T1000 (cell line): Measurements from ENCODE around the gene EEFSEC.

Experiments used
- DNase-seq: peaks from one replicate; lab custom pipeline; 2025; ENCODE audit warnings: mixed read lengths; lab: John Stamatoyannopoulos, UW

Gene EEFSEC

DNA sequence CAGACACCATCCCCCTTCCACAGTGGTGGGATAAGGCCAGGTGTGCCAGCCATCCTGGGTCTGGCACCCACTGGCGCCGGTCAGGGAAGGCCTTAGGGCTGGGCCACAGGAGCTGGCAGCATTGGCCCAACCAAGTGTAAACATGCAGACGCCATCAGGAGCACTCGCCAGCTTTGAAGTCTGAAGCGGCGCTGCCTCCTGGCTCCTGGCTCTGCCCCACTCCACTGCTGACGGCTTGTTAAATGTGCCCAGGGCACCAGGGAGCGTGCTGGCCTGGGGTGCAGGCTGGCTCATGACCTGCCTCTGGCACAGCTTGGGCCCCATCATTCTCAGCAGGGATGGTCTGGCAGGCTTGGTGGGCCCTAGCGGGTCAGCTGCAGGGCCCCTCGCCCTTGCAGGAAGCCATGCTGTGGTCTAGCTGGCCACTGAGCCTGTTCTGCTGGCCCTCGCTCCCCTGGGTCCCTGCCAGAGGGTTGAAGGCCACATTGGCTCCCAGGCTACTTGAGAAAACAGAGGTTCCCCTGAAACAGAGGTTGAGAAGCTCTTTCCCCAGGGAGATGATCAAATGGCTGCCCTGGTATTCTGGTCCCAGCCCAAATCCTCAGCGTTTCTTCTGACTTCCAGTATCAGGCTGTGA lies 196.8 kb downstream of the EEFSEC start:
- DNase-seq: no peak

DNA sequence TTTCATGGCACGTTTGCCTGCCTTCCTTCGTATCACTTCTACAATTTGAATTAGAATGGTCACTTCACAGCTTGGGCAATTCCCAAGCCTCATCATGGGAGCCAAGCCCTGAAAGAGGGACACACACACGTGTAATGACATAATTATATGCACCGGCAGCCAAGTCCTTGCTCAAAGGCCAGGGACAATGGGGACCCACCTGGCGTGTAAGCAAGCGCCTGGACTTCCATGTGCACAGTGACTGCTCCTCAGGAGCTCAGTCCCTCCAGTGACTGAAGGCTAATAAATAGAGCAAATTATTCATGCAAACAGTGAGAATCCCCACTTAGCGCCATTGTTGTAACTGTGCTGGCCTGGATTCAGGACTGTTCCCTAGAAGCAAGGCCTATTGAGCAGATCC lies 198.3 kb downstream of the EEFSEC start:
- DNase-seq: no peak

DNA sequence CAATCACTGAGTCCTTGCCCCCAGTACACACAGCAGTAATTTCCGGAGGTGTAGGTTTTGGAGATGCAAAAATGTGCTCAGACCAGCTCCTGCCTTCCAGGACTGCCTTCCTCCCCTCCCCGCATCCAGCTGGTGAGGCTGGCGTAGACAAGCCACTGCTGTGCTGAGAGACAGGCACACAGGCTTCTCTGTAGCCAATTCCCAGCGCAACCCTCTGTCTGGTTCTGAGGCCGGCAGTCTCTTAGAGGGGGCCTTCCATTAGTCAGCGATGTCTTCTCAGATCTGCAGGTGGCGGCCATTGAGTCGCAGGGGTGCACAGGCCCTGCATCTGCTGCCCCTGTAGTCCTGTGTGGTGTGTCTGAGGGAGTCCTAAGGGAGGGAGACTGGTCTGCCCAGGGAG lies 199.0 kb downstream of the EEFSEC start:
- DNase-seq: no peak

- DNase-seq: no peak
These were observed 200.2 kb downstream of the EEFSEC start for GRCh38 chr3:128353361-128353965.

DNA sequence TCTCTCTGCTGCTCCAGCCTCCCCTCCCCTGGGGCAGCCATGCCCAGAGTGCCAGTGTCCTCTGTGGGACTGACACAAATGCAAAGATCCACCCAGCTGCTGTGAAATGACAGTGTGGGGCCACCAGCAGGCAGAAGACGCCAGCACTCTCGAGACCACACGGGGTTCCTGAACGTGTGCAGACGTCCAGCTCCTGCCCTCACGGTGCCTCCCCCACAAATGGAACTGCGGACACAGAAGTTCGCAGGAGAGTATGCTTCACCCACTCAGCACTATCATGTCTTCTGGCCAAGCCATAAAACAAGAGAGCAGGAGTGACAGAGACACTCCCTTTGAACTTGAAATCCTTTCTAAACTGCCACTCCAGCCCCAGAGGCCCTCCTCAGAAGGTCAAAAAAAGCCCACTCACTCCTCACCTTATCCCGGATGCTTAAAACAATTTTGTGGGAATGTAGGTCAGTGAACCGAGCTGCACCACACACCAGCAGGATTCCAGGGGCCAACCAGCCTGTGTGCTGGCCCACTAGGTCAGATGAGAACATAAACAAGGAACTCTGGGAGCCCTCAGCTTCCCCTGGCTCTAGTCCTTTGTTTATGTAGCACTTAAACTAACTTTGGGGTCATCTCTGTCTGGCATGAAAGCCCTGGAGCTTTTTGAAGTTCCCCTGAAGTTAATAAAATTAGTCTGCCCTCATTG lies 200.9 kb downstream of the EEFSEC start:
- DNase-seq: no peak

DNA sequence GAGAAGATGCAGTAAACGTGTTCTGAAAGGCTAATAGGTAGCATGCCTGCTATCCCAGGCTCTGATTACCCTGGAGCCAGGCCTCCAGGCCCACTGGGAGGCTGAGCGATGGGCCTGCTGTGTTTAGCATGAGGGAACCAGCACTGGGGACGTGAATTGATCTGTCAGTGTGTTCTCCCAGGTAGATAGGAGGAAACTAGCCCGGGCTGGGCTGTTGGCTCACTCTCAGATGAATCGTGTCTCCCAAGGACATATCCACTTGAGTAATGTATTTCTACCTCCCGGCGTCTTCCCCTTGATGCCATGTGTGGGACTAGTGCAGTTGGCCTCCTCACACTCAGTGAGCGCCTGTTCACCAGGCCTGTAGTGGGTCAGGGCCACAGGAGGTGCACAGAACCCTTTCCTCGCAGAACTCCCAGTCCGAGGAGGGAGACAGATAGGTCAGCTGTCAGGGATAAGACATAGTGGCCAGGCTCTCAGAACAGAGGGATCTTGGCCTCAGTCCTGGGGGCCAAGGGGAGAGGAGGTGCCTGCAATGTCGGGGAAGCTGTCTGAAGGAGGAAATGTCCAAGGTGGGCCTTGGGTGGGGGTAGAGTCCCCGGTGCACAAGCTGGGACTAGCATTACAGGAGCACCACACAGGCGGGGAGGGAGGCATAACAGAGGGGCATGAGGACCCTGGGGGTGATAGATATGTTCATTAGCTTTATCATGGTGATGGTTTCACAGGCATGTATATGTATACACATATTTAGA lies 201.7 kb downstream of the EEFSEC start:
- no peak for DNase-seq

DNA sequence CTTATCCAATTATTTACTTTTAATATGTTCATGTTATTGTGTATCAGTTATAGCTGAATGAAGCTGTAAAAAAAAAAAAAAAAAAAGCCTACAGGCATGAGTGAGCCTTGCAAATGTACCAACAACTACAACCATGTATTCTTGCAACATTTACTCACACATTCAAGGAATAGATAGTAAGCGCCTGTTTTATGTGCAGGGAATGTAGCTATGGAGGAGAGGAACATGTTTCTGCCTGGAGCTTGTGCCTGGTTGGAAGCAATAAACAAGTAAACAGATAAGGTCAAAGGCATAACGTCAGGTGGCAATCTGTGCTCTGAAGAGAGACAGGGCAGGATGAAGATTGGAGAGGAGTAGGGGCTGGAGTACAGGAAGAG lies 202.2 kb downstream of the EEFSEC start:
- DNase-seq: no peak

GRCh38 chr3:128356822-128357221 lies 203.5 kb downstream of the EEFSEC start:
- DNase-seq: no peak

DNA sequence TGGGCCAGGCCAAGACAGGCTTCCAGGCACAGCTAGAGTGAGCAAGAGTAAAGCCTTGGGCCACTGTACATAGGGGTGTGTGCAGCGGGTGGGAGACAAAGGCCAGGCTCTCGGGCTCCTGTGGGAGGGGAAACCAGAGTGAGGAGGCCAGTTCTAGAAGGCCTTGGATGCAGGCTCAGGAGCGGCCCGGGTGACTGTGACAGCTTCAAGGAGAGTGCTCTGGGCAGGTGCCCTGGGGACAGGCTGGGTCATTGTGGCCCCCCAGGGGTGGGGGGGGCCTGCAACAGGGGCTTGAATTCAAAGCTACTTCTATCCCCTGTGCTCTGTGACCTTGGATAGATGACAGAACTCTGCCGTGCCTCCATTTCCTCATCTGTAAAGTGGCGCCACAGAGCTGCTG lies 204.3 kb downstream of the EEFSEC start:
- no peak for DNase-seq

- no peak for DNase-seq
These were observed 205.0 kb downstream of the EEFSEC start for GRCh38 chr3:128358156-128358895.

DNA sequence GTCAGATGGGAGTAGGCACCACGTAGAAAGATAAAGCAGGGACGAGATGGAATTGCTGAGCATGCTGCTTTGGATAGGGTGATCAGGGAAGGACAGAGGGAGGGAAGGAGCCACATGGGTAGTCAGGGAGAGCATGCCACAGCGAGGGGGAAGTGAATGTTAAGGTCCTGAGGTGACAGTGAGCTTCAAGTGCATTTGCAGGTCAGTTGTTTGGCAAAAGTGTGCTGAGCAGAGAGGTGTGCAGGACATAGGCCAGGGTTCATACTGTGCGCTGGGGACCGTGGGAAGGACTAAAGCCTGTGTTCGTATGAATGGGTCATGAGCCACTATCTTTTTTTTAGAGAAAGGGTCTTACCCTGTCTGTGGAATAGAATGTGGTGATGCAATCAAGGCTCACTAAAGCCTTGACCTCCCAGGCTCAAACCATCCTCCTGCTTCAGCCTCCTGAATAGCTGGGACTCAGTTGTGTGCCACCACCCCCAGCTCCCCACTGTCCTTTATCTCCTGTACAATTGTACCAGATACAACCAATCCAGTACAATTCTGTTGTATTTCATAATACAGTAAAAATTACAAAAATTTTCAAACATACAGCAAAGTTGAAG lies 205.9 kb downstream of the EEFSEC start:
- no peak for DNase-seq

- DNase-seq: no peak
These were observed 206.8 kb downstream of the EEFSEC start for GRCh38 chr3:128359846-128360642.

GRCh38 chr3:128360705-128361271 lies 207.5 kb downstream of the EEFSEC start:
- no peak for DNase-seq

DNA sequence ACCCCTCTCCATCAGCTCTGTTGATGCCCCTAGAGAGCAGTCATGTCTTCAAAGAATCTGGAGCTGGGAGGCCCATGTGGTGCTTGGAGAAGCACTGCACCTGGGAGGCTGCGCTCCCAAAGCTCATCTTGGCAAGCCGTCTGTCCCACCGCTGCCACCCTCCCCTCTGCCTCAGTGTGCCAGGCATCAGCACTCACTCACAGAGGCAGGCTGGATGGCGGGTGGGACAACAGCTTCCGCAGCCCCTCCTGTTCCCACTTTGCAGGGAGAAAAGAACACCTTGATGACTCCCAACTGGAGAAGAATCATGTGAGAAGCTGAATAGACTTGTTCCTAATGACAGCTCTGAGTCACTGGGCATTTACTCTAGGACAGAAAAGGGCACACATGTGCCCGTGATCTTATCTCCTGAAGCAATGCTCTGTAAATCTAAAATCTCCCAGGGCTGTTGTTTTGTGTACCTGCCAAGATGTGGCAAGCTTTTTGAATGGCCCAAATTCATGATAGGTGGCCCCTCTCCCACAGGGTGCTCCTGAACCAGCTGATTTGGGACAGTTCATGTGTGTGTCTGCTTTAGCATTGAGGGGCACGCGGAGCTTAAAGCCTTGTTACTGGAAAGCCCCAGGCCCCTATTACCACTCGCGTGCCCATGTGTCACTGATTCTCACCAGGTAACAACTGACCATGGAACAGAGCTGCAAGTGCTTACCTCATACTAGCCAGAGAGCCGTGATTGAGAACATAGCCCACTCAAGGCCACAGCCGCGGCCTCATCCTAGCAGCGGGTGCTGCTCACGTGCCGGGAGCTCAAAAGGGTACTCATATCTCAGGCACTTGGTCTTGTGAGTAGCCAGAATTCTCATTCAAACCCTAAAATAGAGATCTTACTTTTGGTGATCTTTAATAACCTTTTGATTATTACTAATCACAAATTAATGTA lies 209.0 kb downstream of the EEFSEC start:
- DNase-seq: no peak

- no peak for DNase-seq
These were observed 211.0 kb downstream of the EEFSEC start for GRCh38 chr3:128364291-128364690.

DNA sequence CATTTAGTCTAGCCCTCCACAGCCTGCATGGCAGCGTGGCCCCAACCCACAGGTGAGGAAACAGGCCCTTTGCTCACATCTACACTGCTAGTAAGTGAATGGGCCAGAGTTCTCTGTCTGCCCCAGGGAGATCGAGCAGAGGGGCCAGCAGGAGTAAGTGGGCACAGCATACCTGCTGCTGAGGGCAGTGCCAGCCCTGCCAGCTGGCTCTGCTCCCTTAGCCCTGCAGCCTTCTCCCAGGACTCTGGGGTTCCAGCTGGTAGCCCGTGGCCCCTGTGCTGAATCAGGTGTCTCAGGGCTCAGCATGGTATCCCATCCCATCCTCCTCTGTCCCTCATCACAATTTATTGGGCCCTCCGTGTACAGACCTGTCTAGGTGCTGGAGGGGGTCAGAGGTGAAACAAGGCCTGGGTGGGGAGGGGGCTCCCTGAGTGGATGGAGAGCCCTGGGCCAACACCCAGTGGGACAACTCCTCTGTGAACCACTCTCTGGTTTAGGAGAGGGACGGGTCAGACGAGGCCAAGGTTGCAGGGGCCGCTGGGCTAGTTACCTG lies 211.6 kb downstream of the EEFSEC start:
- DNase-seq: no peak

DNA sequence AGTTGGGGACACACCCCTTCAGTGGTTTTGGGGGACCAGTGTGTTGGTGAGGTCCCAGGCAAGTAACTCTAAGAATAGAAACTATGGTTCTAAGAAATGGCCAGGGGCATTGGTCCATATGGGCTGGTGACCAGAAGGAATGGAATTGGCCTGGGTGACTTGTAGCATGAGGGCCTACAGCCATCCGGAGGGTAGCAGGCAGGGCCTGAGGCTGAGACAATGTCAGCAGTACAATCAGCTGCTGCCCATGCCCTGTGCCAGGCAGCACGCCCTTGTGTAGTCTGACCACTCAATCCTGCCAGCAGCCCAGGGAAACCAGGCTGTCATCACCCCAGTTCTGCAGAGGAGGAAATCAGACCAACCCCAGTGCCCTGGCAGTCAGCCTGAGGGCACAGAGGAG lies 212.9 kb downstream of the EEFSEC start:
- no peak for DNase-seq

DNA sequence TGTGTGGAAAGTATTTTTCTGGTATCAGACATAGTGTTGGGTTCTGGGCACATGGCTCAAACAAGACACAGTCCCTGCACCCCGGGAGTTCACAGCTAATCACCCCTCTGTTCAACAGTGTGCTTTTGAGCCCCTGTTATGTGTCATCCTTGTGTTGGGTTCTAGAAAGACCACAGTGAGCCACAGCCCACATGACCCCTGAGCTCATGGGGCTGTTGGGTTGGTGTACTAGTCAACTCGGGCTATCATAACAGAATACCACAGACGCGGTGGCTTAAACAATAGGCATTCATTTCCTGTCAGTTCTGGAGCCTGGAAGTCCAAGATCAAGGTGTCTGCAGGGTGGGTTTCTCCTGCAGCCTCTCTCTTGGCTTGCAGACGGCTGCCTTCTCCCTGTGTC lies 213.4 kb downstream of the EEFSEC start:
- no peak for DNase-seq

DNA sequence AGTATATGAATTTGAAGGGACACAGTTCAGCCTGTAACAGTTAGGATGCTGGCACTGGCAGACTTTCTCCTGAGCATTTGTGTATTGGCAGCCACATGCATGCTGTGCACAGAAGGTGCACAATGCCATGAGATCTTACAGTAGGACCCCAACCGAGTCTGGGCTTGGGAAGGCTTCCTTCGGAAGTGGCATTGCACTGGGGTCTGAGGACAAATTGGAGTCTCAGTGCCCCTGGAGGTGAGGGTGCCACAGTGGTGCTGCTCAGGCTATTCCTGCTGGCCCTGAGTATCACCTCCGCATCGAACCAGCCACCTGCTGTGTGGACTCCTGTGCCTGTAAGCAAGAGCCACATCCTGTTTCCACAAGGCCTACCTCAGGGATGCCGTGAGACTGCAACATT lies 213.9 kb downstream of the EEFSEC start:
- DNase-seq: no peak
